Fibroblast of skin of left biceps (primary cell): Measurements from ENCODE around the gene RIN3.

ENCODE experiments used
- DNase-seq, 2 experiments: peaks; one replicate each; pipeline ENCODE4 v3.0.0-alpha.2; 2013; ENCODE audit warnings: low read depth in 2 of 2

The RIN3 gene

DNA sequence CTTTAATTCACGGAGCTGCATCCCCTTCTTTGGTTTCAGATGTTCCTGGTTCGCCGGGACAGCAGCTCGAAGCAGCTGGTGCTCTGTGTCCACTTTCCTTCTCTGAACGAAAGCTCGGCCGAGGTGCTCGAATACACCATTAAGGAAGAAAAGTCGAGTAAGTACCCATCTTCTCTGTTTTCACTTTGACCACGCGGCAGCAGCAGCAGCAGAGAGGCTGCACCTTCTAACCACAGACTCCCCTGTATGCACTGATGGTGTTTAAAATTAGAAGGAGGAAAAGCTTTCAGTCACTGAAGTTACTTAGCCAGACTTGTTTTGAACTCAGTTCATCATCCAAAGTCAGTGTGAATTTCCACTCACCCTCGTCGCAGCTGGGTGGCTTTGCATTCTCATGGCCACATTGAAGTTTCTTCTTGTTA lies 63.8 kb downstream of the RIN3 start:
- DNase-seq, result no peak

DNA sequence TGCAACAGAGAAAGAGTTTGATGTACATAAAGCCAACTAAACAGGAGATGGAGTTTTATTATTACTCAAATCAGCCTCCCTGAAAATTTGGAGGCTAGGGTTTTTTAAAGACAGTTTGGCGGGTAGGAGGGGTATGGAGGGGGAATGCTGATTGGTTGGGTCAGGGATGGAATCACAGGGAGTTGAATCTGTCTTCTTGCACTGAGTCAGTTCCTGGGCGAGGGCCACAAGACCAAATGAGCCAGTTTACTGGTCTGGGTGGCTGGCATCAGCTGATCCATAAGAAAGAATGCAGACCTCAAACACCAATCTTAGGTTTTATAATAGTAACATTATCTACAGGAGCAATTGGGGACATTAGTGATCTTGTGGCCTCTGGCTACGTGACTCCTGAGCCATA lies 64.9 kb downstream of the RIN3 start:
- no peak for DNase-seq

DNA sequence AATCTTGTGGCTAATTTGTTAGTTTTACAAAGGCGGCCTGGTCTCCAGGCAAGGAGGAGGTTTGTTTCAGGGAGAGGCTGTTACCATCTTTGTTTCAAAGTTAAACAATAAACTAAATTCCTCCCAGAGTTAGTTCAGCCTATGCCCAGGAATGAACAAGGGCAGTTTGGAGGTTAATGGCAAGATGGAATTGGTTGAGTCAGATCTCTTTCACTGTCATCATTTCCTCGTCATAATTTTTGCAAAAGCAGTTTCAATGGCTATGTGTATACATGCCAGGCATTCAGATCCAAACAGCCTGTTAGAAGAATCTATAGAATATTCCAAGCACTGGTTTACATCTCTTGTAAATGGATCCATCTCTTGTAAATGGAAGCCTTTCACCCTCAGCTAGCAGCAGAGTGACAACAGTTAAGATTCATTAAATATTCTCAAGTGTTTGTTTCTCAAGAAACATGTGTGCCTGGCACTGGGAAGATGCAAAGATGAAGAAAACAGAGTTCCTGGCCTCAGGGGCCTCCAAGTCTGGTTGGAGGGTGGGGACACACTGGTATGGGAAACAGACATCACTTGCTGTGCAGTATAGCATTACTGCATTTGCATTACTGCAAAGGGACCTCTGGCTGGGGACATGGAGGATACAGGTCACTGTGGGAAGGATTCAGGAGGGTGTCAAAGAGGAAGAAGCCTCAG lies 65.8 kb downstream of the RIN3 start:
- no peak for DNase-seq

DNA sequence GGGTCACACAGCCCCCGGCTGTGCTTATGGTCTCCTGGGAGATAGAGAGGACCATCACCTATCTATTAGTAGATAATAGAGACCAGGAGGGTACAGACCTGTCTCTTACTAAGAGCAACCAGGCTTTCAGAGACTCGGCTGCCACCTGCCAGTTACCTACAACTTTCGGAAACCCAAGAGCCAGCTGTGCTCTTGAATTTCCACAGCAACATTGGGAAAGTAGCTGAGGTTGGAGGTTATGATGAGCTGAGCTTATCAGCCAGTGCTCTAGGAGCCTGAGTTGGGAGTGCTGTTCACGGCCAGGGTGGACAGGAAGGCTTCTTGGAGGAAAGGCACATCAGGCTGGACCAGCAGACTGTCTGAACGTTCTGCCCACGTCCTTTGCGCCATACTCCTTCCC lies 67.6 kb downstream of the RIN3 start:
- no peak for DNase-seq

DNA sequence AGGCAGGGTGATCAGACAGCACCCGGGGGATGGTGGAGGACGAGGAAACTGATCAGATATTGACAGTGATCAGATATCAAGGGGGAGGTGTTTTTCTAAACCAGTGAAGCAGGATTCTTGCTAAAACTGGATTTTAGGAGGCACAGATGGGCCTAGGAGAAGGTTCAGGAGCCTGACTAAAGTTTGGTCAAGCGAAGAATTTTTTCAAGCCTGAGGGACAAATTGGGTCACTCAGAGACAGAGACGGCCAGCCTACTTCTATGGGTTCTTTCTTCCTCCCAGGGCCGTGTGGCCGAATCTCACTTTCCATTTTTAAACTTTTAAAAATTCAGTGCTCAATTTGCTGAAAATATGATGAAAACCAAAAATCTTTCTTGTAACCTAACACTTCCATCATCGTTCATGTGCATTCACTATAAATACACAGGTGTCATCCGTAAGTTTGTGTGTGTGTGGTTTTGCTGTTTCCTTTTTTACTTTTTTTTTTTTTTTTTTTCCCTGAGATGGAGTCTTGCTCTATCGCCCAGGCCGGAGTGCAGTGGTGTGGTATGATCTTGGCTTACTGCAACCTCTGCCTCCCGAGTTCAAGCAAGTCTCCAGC lies 68.5 kb downstream of the RIN3 start:
- DNase-seq, result no peak

DNA sequence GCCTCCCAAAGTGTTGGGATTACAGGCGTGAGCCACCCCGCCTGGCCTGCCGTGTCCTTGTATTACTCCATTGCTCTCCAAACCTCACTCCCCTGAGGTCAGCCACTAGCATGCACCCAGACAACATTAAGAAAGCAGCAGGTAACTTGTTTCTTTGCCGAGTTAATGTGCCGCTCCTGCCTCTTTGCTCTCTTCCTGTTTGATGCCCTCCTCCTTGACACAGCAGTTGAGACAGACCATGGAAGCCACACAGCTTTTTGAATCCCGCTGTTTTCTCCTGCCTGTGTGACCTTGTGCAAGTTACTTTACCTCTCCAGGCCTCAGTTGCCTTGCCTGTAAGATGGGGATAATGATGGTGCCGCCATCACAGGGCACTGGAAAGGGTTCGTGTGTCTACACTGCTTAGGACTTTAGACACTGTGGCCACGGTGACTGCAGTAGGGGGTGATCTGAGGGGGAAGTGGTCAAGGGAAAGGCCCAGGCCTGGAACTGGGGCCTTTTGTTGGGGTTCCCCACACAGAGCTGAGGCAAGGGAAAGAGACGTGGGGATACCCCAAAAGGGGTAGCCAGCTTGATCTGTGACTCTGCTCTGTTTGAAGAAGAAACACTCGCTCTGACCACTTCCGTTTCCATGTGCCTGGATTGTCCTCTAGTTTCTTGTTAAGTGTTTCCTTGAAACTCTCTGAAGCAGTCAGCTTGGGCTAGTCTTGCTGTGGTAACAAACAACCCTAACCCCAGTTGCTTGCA lies 69.3 kb downstream of the RIN3 start:
- no peak for DNase-seq

DNA sequence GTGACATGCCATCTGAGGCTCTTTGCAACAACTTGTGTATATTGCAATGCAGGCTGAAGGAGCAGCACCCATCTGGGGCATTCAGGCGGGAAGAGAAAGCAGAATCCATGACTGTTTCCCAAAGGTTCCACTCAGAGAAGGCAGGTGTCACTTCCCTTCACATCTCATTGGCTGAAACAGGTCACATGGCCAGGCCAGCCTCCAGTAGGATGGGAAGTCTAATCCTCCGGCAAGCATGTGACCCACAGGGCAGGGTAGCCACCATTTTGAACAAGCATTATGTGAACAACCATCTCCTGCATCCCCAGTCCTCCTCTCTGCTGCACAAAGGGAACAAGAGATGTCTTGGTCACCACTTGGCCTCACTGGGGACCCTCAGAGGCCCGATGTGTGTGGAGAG lies 70.6 kb downstream of the RIN3 start:
- no peak for DNase-seq

DNA sequence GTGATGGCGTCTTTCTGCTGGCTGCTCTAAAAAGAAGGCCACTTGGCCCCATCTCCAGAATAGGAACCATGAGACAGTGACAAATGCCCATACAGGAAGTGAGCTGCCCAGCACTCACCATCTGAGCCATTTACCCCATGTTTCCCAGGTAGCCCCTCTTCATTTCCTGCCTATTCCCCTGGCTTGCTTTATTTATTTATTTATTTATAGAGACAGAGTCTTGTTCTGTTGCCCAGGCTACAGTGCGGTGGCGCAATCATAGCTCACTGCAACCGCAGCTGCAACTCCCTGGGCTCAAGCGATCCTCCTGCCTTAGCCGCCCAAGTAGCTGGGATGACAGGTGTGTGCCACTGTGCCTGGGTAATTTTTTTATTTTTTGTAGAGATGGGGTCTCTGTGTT lies 71.2 kb downstream of the RIN3 start:
- no peak for DNase-seq

DNA sequence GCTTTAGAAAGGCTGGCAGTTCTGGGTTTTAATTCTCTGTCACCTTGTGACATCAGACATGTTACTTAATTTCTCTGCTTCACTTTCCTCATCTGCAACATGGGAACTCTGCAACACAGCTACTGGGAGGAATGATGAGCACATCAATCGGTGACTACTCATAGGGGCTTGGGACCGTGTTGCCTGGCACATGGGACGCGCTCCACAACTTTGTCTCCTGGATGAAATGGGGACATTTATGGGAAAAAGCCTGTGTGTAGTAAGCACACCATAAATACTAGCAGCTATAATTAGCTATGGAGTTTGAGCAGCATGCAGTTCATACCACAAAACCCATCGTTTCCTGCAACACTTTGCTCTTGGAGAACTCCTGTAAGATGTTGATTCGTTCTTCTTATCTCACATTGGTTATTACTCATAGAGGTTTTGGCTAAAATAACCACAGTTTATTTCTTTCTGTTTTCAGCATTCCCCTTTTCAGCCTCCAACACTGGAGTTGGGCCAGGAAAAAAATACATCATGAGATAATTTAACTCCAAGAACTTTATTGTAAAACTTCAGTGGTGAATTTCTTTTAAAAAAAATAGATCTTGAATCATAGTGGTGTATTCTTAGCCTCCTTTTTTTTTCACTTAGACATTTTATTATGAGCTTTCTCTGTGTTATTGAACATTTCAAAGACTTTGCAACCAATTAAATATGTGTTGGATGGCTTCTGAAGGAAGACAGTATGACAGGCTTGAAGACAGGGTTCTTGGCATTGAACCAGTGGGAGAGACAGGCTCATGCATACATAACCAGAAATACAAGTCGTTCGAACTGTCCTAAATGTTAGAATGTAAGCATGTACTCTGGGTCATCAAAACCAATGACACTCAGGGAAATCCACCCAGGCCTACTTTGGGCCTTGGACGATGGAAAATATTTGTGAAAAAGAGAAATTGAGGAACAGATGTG lies 72.7 kb downstream of the RIN3 start:
- DNase-seq, result peak; percentile 97

DNA sequence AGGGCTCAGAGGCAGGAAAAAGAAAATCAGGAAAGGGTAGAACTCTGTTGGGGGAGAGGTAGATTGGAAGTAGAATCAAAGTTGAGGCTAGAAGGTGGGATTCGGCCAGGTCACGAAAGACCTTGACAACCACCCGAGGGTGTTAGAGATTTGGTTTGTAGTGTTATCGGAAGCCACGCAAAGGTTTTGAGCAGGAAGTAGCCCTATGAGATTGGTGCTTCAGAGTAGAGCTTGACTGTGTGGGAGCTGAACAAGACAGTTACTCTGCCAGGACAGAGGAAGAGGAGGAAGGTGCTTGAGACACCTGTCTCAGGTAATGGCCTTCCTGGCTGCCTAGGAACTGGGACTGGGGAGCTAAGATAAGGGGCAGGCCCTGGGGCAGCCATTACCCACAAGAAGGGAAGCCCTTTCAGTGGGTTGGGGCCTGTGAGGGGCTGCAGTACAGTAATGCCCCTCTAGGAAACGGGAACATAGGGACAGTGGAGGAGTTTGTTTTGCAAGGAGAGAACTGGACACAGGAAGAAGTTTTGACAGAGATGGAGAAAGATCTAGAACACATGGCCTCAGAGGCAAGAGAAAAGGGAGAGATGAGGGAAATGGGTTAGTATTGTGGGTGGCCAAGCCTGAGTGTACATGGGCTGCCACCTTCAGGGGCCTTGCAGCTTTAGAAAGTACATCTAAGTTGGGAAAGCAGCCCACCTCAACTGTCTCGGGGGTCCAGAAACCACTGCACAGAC lies 73.5 kb downstream of the RIN3 start:
- no peak for DNase-seq

DNA sequence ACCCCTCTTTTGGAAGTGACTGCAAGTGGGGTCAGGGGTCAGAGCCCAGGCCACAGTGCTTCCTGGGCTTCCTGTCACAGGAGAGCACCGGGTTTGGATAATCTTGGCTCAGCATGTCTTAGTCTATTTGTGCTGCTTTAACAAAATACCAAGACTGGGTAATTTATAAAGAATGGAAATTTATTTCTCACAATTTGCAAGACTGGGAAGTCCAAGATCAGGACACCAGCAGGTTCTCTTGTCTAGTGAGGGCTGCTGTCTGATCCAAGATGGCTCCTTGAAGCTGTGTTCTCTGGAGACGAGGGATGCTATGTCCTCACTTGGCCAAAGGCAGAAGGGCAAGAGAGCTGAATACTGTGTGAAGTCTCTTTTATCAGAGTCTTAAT lies 74.1 kb downstream of the RIN3 start:
- DNase-seq, result no peak

DNA sequence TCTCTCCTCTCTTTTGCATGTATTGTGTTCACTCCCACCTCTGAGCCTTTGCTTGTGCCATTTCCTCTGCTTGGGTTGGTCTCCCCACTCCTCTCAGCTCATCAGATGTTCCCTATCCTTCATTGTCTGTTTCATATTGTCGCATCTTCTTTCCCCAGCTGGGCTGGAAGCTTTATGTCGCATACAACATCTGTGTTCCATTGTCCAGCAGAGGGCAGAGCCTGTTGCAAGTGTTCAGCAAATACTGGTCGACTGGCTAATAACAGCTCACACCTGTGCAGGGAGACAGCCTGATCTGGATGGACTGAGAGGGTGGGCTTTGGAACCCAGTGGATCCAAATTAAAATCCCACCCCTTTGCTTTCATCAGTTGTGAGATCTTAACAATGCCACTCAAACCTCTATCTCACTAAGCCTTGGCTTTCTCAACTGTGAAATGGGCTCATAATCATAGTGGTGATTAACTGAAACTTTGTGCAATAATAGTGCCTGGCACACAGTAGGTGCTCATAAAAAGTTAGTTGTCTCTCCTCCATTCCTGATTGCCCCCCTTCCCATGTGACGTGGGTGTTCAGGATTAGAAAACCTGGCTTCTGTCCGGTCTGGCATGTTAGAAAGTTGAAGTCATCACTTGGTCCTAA lies 75.8 kb downstream of the RIN3 start:
- DNase-seq, result no peak

DNA sequence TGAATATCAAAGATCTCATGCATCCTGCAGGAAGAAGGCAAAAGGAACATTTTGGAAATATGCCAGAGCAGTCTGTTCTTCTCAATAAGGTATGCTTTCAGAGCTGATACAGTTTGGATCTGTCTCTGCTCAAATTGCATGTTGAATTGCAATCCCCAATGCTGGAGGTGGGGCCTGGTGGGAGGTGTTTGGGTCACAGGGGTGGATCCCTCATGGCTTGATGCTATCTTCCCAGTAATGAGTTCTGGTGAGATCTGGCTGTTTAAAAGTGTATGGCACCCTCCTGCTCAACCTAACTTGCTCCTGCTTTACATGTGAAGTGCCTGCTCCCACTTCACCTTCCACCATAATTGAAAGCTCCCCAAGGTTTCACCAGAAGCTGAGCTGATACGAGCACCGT lies 76.6 kb downstream of the RIN3 start:
- DNase-seq, result no peak

DNA sequence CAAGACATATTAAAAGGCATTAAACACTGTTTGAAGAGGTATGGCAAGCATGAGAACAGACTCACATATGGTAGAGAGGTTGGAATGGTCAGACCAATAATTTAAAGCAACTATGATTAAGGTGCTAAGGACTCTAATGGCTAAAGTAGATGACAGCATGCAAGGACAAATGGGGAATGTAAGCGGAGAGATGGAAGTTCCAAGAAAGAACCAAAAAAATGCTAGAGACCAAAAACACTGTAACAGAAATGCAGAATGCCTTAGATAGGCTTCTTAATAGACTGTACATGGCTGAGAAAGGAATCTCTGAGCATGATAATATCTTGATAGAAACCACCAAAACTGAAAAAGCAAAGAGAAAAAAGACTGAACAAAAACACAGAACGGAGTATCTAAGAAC lies 77.4 kb downstream of the RIN3 start:
- DNase-seq, result no peak

DNA sequence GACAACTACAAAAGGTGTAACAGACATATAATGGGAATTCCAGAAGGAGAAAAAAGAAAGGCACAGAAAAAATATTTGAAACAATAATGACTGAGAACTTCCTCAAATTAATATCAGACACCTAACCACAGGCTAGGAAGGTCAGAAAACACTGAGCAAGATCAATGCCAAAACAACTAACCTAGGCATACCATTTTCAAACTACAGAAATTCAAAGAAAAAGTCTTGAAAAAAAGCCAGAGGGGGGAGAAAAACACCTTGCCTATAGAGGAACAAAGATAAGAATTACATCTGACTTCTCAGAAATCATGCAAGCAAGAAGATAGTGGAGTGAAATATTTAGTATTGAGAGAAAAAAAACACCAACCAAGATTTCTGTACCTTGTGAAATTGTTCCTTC lies 77.8 kb downstream of the RIN3 start:
- no peak for DNase-seq

DNA sequence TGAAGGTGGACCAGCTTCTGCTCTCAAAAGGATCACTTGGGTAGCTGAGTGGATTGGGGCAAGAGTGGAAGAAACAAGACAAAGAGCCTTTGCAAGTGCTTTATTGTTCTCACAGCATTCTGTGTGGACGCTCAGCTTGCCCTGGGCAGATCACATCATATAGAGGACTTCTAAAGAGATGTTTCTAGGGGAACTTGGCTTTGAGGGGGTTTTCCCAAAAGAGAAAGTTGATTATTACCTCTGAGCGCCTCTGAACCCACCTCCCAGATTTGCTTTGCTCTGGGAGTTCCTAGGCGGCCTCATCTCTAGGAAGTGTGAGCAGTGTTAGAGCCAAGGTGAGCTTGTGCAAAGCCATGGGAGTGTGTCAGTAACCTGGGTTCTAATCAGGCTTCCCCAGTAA lies 81.7 kb downstream of the RIN3 start:
- DNase-seq, result no peak

DNA sequence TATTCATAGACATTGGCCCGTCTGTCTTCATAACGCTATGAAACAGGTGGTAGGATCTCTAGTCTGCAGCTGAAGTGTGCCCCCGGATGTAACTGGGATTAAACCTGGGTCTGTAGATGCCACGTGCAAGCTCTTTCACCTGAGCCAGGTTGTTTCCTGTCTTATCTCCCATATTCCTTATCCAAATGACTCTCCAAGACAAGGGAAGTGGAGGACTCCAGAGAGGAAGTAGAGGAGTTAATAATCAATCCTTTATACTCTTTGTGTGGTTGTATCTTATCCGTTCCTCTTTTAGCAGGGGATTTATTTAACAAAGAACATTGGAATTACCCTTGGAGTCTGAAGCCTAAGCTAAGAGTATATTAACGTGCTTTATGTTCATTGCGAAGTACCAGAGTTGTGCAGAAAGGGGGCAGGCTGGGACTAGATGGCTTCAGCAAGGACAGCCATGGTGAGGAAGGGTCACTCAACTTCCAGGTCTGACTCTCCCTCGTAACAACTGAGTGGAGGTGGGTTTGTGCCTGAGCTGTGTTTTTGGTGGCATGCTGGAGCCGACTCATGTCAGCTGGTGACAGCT lies 82.8 kb downstream of the RIN3 start:
- no peak for DNase-seq

DNA sequence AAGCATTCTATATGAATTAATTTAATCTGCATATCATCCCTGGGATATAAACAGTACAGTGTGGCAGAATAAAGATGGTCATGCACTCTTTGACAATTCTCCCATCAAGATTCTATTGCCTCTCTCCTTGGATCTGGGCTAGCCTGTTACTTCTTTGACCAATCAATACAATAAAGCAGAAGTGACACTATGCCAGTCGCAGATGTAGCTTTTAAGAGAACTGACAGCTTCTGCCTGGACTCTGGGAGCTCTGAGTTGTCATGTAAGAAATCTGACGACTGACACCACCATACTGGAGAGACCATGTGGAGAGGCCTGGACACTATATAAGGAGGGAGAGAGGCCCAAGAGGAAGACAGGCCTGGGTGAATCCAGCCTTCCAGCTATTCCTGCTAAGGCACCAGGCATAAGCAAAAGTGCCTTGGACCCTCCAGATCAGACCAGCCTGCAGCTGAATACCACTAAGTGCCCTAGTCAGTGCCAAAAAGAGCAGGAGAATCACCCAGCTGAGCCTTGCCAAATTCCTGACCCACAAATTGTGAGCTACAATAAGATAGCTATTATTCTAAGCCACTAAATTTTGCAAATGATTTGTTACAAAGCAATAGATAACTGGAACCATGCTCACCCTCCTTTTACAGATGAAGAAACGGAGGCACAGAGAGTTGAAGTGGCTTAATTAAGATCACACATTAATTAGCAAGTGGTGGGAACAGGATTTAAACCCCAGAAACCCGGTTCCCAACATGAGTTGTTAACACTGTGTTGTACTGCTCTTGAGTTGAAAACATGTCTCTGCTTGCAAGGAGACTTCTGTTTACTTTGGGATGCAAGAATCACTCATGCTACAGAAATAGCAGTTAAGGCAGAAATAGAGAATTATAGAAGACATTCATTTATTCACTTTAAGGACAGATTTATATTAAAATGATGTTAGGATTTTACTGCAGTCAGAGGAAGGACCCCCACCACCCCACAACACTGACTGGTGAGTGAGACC lies 84.6 kb downstream of the RIN3 start:
- no peak for DNase-seq

DNA sequence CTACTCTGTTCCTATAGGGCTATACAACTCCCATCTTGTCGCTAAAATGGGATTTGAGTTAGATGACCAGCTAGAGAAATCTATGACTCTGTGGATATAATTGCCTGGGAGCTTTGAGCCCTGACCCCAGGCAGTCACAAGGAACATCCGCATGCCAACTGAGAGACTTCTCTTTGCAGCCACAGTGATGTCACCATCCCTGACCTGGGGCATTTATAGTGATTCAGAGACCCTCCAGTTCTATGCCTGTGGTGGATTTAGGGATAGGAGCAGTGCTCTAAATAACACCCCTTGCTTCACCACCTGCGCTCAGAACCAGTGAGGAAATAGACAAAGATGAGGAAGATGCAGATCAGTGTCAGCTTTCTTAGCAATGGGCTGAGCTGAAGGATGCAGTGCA lies 86.2 kb downstream of the RIN3 start:
- DNase-seq, result no peak
